ENCODE measurements around the gene MAGI2. TPM values are rescaled to one million over a fixed set of nuclear protein-coding genes. Genes with fewer than 3 reads are reported as not detected.

The MAGI2 gene
- total RNA-seq, 2 donors from 2014 or later, result 3.9 to 10.5 TPM

DNA sequence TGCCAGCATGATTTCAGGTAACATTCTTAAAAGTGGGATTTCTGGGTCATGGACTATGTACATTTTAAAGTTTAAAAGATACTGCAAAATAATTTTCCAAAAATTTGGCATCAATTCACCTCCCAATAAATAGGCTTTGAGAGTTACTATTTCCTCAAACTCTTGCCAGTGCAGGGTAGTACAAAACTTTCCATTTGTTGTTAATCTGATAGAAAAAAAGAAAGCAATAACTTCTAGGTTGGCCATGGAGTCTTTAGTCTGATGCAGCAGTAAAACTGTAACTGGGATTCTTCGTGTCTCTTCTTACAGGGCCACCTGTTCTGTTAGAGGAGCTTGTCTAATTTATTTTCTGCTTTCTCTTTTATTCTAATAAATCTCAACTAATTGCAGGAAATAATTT is 241.1 kb downstream of the MAGI2 start:
- Histone ChIP-seq H3K36me3 (replicated peaks in 1 of 2; ENCODE audit: insufficient read depth in 1 of 2, low read depth in 2 of 2) (no peaks in the 10 kb centered on the region), H3K27me3 (no peaks in the 10 kb centered on the region), H3K4me3 (no peak overlapping the region), H3K4me1 (no peaks in the 10 kb centered on the region), H3K27ac (no peak overlapping the region), H3K9me3 (no peaks in the 10 kb centered on the region)
- 67 to 76% methylated on average over 1 of the region's 1 CpG for WGBS, 2 donors
- intact Hi-C loops (cut with DNase I), result no loop called here
- DNase-seq, result no peak
- ATAC-seq, result no peak
- TF ChIP-seq POLR2A (IDR thresholded peaks at IDR 0.05), result no peak
- TF ChIP-seq, protein P1, sequence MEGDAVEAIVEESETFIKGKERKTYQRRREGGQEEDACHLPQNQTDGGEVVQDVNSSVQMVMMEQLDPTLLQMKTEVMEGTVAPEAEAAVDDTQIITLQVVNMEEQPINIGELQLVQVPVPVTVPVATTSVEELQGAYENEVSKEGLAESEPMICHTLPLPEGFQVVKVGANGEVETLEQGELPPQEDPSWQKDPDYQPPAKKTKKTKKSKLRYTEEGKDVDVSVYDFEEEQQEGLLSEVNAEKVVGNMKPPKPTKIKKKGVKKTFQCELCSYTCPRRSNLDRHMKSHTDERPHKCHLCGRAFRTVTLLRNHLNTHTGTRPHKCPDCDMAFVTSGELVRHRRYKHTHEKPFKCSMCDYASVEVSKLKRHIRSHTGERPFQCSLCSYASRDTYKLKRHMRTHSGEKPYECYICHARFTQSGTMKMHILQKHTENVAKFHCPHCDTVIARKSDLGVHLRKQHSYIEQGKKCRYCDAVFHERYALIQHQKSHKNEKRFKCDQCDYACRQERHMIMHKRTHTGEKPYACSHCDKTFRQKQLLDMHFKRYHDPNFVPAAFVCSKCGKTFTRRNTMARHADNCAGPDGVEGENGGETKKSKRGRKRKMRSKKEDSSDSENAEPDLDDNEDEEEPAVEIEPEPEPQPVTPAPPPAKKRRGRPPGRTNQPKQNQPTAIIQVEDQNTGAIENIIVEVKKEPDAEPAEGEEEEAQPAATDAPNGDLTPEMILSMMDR (IDR thresholded peaks at IDR 0.05), result no peak

DNA sequence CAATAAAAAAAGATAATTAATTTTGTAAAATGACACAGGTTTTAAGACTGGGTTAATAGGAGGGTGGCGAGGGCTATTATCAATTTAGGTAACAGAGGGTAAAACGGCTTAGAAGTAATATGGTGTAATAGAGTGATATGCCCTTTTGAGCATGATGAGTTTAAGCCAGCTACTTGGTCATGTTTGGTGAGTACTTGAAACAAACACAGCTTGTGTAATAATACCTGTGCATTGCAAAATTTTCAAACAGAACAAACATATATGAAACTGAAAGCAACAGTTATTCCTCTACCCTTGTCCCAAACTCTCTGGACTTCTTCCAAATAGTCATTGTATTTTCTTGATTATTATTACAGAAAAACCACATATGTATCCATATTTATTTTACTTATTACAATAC is 241.7 kb downstream of the MAGI2 start:
- ATAC-seq, result no peak

DNA sequence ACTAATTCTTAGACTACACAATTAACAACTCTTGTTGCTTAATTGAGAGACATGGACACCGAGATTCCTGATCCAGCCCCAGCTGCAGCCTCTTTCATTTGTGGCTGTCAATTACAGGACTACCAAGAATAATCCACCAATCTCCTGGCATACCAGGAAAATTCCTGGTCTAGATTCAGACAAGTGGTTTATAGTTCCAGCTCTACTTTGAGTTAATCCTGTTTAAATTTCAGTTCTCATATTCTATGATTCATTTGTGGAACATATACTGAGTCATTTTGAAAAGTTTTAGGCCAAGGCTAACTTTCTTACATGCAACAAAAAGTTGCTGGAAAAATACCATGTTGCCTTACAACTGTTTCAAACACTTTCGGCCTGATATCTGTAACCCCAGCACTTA is 253.5 kb downstream of the MAGI2 start:
- TF ChIP-seq, protein P1 (IDR thresholded peaks at IDR 0.05), result no peak
- no peak for TF ChIP-seq POLR2A (IDR thresholded peaks at IDR 0.05)
- DNase-seq (no peak), ATAC-seq (no peak)
- H3K4me3 ChIP-seq, result no peak overlapping the region
- H3K9me3 ChIP-seq, result no peaks in the 10 kb centered on the region
- WGBS, 2 donors, result 56 to 79% methylated on average over 2 of the region's 2 CpGs
- intact Hi-C loops (cut with DNase I), result no loop called here
- no peaks in the 10 kb centered on the region for H3K36me3 ChIP-seq (replicated peaks in 1 of 2; ENCODE audit: insufficient read depth in 1 of 2, low read depth in 2 of 2)
- no peak overlapping the region for H3K27ac ChIP-seq
- no peaks in the 10 kb centered on the region for H3K27me3 ChIP-seq
- H3K4me1 ChIP-seq, result no peaks in the 10 kb centered on the region

More for the DNA sequence above, 241.7 kb downstream of the MAGI2 start:
- no peaks in the 10 kb centered on the region for H3K27me3 ChIP-seq
- 77 to 83% methylated on average over 2 of the region's 2 CpGs for WGBS, 2 donors
- DNase-seq, result no peak
- no peak overlapping the region for H3K4me3 ChIP-seq
- intact Hi-C loops (cut with DNase I), result no loop called here
- no peak overlapping the region for H3K27ac ChIP-seq
- no peaks in the 10 kb centered on the region for H3K4me1 ChIP-seq
- TF ChIP-seq, protein P1 (IDR thresholded peaks at IDR 0.05), result no peak
- H3K36me3 ChIP-seq (replicated peaks in 1 of 2; ENCODE audit: insufficient read depth in 1 of 2, low read depth in 2 of 2), result no peaks in the 10 kb centered on the region
- no peaks in the 10 kb centered on the region for H3K9me3 ChIP-seq

DNA sequence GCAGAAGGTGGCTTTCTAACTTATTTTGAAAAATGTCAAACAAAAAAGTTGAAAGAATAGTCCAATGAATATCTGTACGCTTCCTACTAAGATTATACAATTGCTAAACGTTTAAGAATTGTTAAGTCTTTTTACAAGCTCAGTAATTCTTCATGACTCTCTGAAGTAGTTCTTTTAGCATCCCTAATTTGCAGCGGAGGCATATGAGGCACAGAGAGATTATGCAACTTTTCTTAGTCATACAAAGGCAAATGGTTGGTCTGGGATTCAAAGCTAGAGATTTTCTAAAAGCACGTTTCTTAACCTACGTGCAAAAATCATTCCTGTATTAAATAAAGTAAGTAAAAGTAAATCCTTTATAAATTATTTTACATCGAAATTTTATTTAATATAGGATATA is 254.2 kb downstream of the MAGI2 start:
- Histone ChIP-seq H3K9me3 (no peaks in the 10 kb centered on the region), H3K4me1 (no peaks in the 10 kb centered on the region), H3K27ac (no peak overlapping the region), H3K4me3 (no peak overlapping the region), H3K36me3 (replicated peaks in 1 of 2; ENCODE audit: insufficient read depth in 1 of 2, low read depth in 2 of 2) (no peaks in the 10 kb centered on the region), H3K27me3 (no peaks in the 10 kb centered on the region)
- TF ChIP-seq, protein P1 (IDR thresholded peaks at IDR 0.05), result no peak
- no peak for TF ChIP-seq POLR2A (IDR thresholded peaks at IDR 0.05)
- DNase-seq, result no peak
- WGBS, 2 donors, result 61 to 64% methylated on average over 6 of the region's 6 CpGs
- ATAC-seq, result no peak
- intact Hi-C loops (cut with DNase I), result no loop called here

DNA sequence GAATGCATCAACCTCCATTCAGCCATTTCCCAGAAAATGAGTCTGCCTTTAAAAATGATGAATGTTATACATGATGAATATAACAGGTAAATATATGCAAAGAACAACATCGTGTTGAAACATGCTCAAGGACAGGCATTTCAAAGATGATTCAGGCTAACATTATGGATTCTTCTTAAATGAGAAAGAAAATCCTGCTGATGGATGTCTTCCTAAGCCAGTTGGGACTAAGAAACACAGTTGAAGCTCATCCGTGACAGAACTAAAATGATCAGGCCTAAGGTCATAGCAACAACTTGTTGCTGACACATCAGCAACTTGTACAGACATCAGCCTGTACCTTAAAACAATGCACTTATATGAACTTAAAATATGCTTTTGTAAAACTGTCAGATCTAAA is 267.9 kb downstream of the MAGI2 start:
- 70 to 80% methylated on average over 2 of the region's 2 CpGs for WGBS, 2 donors
- intact Hi-C loops (cut with DNase I), result no loop called here

More for the DNA sequence above, 267.9 kb downstream of the MAGI2 start:
- Histone ChIP-seq H3K27ac (no peak overlapping the region), H3K27me3 (no peaks in the 10 kb centered on the region), H3K4me1 (no peaks in the 10 kb centered on the region), H3K9me3 (no peaks in the 10 kb centered on the region), H3K4me3 (no peak overlapping the region), H3K36me3 (replicated peaks in 1 of 2; ENCODE audit: insufficient read depth in 1 of 2, low read depth in 2 of 2) (no peaks in the 10 kb centered on the region)
- DNase-seq (no peak), ATAC-seq (no peak)
- TF ChIP-seq, protein P1 (IDR thresholded peaks at IDR 0.05), result no peak
- no peak for TF ChIP-seq POLR2A (IDR thresholded peaks at IDR 0.05)

Data from body of pancreas (tissue), 4 donors.